Activated CD4-positive, alpha-beta T cell treated with anti-CD3 and anti-CD28 coated beads, Interleukin-2, amount 10 ng/mL, durations not matched to agents 24 days and 14 days (primary cell): ENCODE results near the gene STIL. TPM values are rescaled to one million over a fixed set of nuclear protein-coding genes. Genes with fewer than 3 reads are reported as not detected.

Experiments used
- DNase-seq: peaks from one replicate; pipeline ENCODE4 v3.0.0; 2022
- H3K27ac Mint-ChIP-seq: one replicate; pipeline ENCODE4 v1.8.0; 2022; ENCODE audit warnings: mild to moderate bottlenecking, mixed read lengths
- H3K27me3 Mint-ChIP-seq: one replicate; pipeline ENCODE4 v1.8.0; 2022; ENCODE audit warnings: mixed read lengths
- H3K36me3 Mint-ChIP-seq: one replicate; pipeline ENCODE4 v1.8.0; 2022; ENCODE audit warnings: low read depth, mild to moderate bottlenecking, mixed read lengths
- H3K4me1 Mint-ChIP-seq: one replicate; pipeline ENCODE4 v1.8.0; 2021; ENCODE audit warnings: mixed read lengths
- H3K4me3 Mint-ChIP-seq: one replicate; pipeline ENCODE4 v1.8.0; 2022; ENCODE audit warnings: mild to moderate bottlenecking, moderate library complexity, mixed read lengths
- H3K9me3 Mint-ChIP-seq: one replicate; pipeline ENCODE4 v1.8.0; 2021; ENCODE audit warnings: mixed read lengths
- intact Hi-C: fragments of 100-400 bp; cut with micrococcal nuclease; formaldehyde crosslinking; loops from one replicate; pipeline ENCODE4 v1.15.1; 2023
- total RNA-seq: library from RNA; stranded (reverse); gene quantifications from 2 replicates; pipeline ENCODE4 v1.2.3, GENCODE V29; 2022

The STIL gene
- total RNA-seq, 1 donor from 2014 or later = 28.0 TPM

- Mint-ChIP-seq H3K4me3 (peak overlapping the region; percentile 13), H3K36me3 (no peaks in the 10 kb centered on the region), H3K4me1 (peaks cover 10% of the 10 kb centered on the region), H3K9me3 (no peaks in the 10 kb centered on the region), H3K27me3 (peaks cover 50% of the 10 kb centered on the region), H3K27ac (peak overlapping the region; percentile 5)
- intact Hi-C loops = loop anchor here (10.0 kb wide), 1 partner anchor 64 kb away; no protein-coding TSS in a partner anchor
- no peak for DNase-seq
These were observed 74.9 kb downstream of the STIL start for GRCh38 chr1:47238935-47239592.

DNA sequence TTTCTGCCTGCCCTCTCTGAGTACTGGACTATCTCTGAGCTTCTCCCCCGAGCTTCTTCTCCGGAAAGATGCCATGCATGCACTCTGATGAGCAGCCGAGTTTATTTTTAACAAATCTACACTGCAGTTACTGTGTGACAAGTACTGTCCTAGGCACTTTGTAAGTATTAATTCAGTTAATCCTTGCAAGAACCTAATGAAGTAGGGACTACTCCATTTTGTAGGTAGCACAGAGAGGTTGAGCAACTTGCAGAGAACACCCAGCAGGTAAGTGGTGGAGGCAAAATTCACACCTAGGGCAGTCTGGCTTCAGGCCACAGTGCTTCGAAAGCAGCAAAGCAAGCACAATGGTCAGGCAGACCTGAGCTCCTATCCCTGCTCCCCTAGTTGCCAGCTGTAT, 78.1 kb downstream of the STIL start:
- intact Hi-C loops = loop anchor here (10.0 kb wide), 1 partner anchor 61 kb away; no protein-coding TSS in a partner anchor
- H3K36me3 Mint-ChIP-seq = no peaks in the 10 kb centered on the region

DNA sequence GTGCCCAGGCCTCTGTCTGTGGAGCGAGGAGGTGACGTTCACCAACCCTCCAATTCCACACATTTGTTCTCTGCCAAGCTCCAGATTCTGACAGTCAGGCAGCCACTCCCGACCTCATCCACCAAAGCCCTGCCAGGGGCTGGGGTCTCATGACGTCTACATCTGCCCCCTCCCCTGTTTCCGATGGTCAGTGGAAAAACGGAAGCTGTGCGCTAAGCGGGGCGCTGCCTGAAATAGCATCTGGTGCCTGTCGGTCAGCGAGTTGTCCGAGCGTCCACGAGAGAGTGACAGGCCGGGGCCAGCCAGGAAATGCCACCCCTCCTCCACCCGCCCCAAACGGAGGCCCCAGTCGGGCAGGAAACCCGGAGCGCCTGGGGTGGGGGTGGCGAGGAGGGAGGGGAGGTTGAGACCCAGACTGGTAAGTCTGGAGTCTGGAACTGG, 78.7 kb downstream of the STIL start:
- Mint-ChIP-seq H3K27me3 (peaks cover 67% of the 10 kb centered on the region), H3K4me1 (peaks cover 20% of the 10 kb centered on the region)

More for the DNA sequence above, 78.1 kb downstream of the STIL start:
- Mint-ChIP-seq H3K9me3 (no peaks in the 10 kb centered on the region), H3K27ac (no peak overlapping the region), H3K27me3 (peaks cover 62% of the 10 kb centered on the region), H3K4me3 (no peak overlapping the region), H3K4me1 (peaks cover 19% of the 10 kb centered on the region)
- DNase-seq = no peak

DNA sequence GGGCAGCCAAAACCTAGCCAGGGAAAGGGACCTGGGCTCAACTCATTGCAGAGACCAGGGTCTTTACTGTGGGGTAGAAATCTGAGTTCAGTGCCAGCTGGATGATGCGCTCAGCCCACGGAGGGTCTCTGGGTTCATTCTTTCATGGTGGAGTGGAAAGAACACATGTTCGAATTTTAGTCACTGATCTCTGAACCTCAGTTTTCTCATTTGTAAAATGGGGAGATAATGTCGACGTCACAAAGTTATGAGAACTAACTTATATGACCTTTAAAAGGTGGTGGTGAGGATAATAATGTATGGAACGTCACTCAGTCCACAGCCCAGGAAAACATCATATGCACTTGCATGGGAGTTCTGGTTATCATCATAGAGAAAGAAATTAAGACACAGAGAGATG, 80.8 kb downstream of the STIL start:
- Mint-ChIP-seq H3K36me3 (no peaks in the 10 kb centered on the region), H3K27ac (peak overlapping the region; percentile 31), H3K9me3 (no peaks in the 10 kb centered on the region), H3K4me3 (no peak overlapping the region), H3K27me3 (peaks cover 80% of the 10 kb centered on the region), H3K4me1 (peaks cover 21% of the 10 kb centered on the region)
- intact Hi-C loops = loop anchor here (10.0 kb wide), 1 partner anchor 58 kb away; no protein-coding TSS in a partner anchor
- DNase-seq = no peak

More for the DNA sequence above, 78.7 kb downstream of the STIL start:
- H3K9me3 Mint-ChIP-seq = no peaks in the 10 kb centered on the region
- intact Hi-C loops = loop anchor here (10.0 kb wide), 1 partner anchor 60 kb away; no protein-coding TSS in a partner anchor
- no peak overlapping the region for H3K4me3 Mint-ChIP-seq
- no peak for DNase-seq
- H3K36me3 Mint-ChIP-seq = no peaks in the 10 kb centered on the region
- no peak overlapping the region for H3K27ac Mint-ChIP-seq

DNA sequence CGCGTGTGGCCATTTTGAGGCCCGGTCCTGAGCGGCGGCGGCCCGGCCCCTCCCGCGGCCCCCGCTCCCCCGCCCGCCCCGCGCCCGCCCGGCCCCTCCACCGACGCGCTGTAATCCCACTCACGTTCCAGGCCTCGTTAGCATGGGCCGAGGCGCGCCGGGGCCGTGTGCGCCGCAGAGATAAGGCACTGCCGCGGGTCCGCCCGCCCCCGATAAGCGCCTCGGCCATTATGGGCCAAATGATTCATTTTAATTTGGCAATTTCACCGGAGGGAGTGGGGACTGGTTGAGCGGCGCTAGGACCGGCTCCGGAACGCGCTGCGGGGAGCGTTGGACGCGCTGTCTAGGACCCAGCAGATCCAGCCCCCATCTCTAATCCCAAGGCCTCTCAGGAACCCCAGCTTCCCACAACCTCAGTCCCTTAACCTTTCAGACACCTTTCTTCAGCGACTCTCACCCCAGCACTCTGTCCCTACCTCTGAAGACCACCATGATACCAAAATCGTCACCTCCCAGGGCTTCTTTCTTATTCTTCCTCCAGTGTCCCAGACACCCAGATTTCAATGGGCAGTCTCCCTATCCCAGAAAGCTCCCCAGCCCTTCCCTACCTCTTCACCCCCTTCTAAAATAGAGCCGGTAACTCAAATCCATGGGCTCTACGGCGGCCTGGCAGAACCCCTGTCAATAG, 81.6 kb downstream of the STIL start, which contains the start of gene TAL1:
Gene TAL1 (minus strand): TSS at position 39 of the 688 bp plus-strand sequence. CDS start 6,337 bp downstream, outside the sequence.
- H3K27ac Mint-ChIP-seq = peak within 1 kb of the TSS; percentile 59
- H3K4me1 Mint-ChIP-seq = peaks cover 19% of the 10 kb centered on the region
- H3K27me3 Mint-ChIP-seq = peaks cover 83% of the 10 kb centered on the region
- DNase-seq = no peak
- H3K9me3 Mint-ChIP-seq = no peaks in the 10 kb centered on the region
- peak within 1 kb of the TSS; percentile 81 for H3K4me3 Mint-ChIP-seq
- H3K36me3 Mint-ChIP-seq = no peaks in the 10 kb centered on the region
- intact Hi-C loops = loop anchor here (10.0 kb wide), 1 partner anchor 58 kb away; no protein-coding TSS in a partner anchor

DNA sequence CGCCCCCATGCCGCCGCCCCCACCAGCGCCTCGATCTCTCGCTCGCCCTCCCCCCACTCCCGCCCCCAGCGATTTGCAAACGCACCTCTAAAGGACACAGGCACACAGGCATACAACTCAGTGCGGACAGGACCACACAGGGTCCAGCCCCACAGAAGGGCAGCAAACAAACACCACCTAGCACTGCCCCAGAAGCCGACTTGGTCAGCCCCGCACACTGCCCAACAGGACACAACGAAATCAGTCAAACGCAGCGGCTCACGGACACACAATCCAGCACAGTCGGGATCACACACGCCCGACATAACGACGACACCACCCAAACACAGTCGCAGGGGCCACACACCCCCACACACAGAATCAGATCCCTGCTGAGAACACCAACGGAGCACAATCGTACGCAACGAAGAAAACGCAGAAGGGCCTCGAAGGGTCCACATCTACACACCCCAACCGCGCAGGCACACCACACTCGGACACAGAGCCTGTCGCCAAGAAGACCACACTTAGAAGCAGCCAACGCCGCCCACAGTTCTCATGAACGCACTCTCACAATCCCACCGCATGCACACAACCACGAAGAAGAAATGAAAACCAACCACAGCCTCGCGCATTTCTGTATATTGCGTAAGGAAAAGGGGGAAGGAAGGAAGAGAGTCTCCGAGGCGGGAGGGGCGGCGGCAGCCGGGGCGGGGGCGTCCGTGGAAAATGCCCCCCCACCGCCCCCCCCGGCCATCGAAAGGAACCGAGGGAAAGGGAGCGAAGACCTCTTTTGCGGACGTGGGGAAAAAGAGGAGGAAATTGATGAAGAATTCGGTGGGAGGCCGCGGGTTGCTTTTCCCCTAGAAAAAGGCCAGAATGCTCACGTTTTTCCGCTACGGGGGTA, 82.4 kb downstream of the STIL start:
- H3K4me1 Mint-ChIP-seq = peaks cover 19% of the 10 kb centered on the region
- peak; percentile 70 for DNase-seq
- intact Hi-C loops = loop anchor here (2.0 to 10.0 kb wide), 2 partner anchors 57 to 211 kb away; no protein-coding TSS in a partner anchor

DNA sequence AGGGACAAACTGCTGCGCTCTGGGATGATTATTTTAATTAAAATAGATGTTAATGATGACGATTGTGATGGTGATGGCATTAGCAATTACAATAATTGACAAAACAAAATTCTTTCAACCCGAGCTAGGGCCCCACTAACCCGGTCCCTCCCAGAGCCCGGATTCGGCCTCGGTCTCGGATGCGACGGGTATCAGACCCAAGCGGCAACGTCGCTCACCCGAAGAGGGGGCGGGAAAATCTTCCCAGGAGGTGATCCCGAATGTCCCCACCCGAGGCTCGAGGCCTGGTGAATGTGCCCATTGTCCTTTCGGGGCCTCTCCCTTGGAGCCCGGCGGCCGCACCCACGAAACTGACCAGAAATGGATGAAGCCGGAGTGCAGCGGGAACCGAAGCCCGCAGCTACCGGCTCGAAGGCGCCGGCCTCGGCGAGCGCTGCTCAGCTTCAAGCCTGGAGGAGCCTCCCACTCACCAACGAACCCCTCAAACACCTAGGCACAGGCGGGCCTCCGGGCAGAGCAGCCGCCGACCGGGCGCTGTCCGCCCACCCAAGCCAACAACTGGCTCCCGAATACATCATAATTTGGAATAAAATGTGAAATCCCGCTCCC, 83.2 kb downstream of the STIL start:
- Mint-ChIP-seq H3K4me3 (peak overlapping the region; percentile 81), H3K36me3 (no peaks in the 10 kb centered on the region), H3K27ac (no peak overlapping the region), H3K9me3 (no peaks in the 10 kb centered on the region), H3K4me1 (peaks cover 21% of the 10 kb centered on the region), H3K27me3 (peaks cover 90% of the 10 kb centered on the region)
- peak; percentile 68 for DNase-seq
- intact Hi-C loops = loop anchor here (2.0 to 10.0 kb wide), 2 partner anchors 56 to 212 kb away; no protein-coding TSS in a partner anchor

More for the DNA sequence above, 82.4 kb downstream of the STIL start:
- peaks cover 88% of the 10 kb centered on the region for H3K27me3 Mint-ChIP-seq
- no peaks in the 10 kb centered on the region for H3K36me3 Mint-ChIP-seq
- H3K4me3 Mint-ChIP-seq = peak overlapping the region; percentile 81
- peak overlapping the region; percentile 59 for H3K27ac Mint-ChIP-seq
- H3K9me3 Mint-ChIP-seq = no peaks in the 10 kb centered on the region

DNA sequence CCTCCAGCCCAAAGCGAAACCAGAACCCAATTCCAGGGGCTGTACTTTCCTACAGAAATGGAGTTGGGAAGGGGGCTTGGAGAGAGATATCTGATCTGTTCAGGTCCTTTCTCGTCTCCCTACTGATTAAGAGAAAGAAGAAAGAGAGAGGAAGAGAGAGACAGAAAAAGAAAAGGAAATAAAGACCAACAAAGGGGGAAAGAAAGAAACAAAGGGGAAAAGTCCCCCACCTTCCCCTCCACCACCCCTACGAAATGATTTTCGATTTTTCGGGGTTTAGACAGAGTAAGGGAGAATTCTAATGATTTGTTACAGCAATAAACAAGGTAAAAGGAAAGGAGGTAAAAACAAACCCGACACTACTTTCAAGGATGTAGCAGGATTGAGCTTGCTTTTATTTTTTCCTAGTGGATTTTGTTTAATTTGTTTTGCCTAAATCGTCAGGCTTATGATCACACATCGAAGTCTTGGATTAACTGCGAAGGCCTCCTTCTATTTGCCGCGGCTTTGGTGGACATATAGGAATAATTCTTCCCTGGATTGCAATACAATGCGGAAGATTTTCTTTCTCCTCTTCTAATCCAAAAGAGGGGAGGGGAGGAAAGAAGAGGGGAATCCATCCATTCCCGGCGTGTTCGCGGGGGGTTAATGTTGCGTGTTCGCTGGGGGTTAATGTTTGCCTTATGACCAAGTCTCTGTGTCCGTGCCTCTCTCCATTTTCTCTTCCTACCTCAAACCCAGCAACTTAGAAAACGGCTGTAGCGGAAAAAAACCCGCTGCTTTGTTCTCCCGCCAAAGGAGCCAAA, 83.9 kb downstream of the STIL start:
- Mint-ChIP-seq H3K36me3 (no peaks in the 10 kb centered on the region), H3K4me3 (no peak overlapping the region), H3K27me3 (peaks cover 87% of the 10 kb centered on the region), H3K9me3 (no peaks in the 10 kb centered on the region), H3K27ac (no peak overlapping the region), H3K4me1 (peaks cover 23% of the 10 kb centered on the region)
- intact Hi-C loops = loop anchor here (2.0 to 10.0 kb wide), 3 partner anchors 55 to 482 kb away; no protein-coding TSS in a partner anchor
- no peak for DNase-seq

DNA sequence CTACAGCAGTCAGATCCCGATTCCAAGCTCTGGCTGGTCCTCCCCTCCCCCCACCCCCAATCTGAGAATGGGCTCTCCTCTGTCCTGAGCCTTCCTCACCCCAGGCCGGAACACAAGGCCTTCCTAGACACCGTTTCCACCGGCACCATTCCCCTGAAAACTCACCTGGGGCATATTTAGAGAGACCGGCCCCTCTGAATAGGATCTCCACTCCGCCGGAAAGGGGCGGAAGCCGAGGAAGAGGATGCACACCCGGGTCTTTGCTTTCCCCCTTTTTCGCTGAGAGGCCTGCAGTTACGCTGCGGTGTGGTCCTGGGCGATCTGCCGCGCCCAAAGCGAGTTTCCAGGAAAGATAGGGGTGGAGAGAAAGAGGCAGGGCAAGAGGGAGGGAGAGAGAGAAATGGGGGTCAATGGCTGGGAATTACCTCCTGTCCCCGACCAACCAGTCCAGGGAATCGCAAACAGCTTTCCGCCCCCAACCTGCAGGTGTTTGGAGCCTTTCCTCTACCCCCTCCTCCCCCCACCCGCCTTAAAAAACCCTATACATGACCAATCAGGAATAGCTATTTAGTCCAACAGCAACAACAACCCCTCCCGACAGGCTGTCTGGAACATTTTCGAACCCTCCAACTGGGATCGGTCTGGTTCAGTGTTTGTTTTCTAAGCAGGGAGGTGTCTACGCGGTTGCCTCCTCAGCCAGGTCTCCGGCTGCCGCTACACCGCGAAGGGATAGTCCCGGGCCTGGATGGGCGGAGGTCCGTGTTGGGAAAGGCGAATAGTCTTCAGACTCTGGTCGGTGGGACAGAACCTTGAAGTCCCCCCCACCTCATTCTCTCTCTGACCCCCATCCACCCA, 84.7 kb downstream of the STIL start:
- H3K27ac Mint-ChIP-seq = no peak overlapping the region
- no peak overlapping the region for H3K4me3 Mint-ChIP-seq
- peaks cover 23% of the 10 kb centered on the region for H3K4me1 Mint-ChIP-seq
- peaks cover 80% of the 10 kb centered on the region for H3K27me3 Mint-ChIP-seq
- no peaks in the 10 kb centered on the region for H3K9me3 Mint-ChIP-seq
- no peak for DNase-seq
- intact Hi-C loops = loop anchor here (5.0 kb wide), 1 partner anchor 483 kb away; no protein-coding TSS in a partner anchor
- H3K36me3 Mint-ChIP-seq = no peaks in the 10 kb centered on the region

DNA sequence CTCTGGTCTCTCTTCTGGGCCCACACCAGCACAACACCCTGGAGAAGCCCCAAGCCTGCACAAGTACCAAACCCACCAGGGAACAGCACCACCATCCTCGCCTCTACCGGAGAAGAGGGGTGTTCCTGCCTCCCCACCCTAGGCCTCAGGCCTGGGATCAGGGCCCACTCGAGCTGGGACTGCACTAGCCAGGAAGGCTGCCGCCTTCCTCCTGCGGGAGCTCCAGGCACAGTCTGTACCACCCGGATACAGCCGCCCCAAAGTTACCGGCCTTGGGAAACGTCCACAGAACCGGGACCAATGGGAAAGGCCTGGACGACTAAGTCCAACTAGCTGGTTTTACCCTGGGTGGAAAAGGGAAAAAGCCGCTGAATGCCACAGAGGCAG, 85.3 kb downstream of the STIL start:
- H3K4me3 Mint-ChIP-seq = no peak overlapping the region
- H3K9me3 Mint-ChIP-seq = no peaks in the 10 kb centered on the region
- H3K4me1 Mint-ChIP-seq = peaks cover 23% of the 10 kb centered on the region
- H3K36me3 Mint-ChIP-seq = no peaks in the 10 kb centered on the region
- H3K27ac Mint-ChIP-seq = no peak overlapping the region
- intact Hi-C loops = loop anchor here (5.0 kb wide), 1 partner anchor 484 kb away; no protein-coding TSS in a partner anchor
- peaks cover 74% of the 10 kb centered on the region for H3K27me3 Mint-ChIP-seq
- DNase-seq = no peak

GRCh38 chr1:47227341-47228232, 86.4 kb downstream of the STIL start:
- no peaks in the 10 kb centered on the region for H3K36me3 Mint-ChIP-seq
- H3K4me1 Mint-ChIP-seq = peaks cover 22% of the 10 kb centered on the region
- H3K27me3 Mint-ChIP-seq = peaks cover 64% of the 10 kb centered on the region
- H3K4me3 Mint-ChIP-seq = no peak overlapping the region
- no peak overlapping the region for H3K27ac Mint-ChIP-seq
- DNase-seq = no peak
- no peaks in the 10 kb centered on the region for H3K9me3 Mint-ChIP-seq
- intact Hi-C loops = loop anchor here (5.0 kb wide), 1 partner anchor 485 kb away; no protein-coding TSS in a partner anchor
